HL-60 (cell line): ENCODE data around the gene ALG12.

Experiments
- DNase-seq, 2 experiments: peaks; one replicate each; pipeline ENCODE4 v3.0.0-alpha.2; 2010 to 2020; ENCODE audit warnings: low read depth in 1 of 2, low spot score in 1 of 2
- H3K27ac ChIP-seq: fragments of 250-450 bp; sonication (Bioruptor Pico); replicated peaks from 2 replicates; pipeline ENCODE4 v1.5.1; 2020; ENCODE audit warnings: mild to moderate bottlenecking, moderate library complexity
- H3K27me3 ChIP-seq: fragments of 250-450 bp; sonication (Bioruptor Pico); 2 replicates; pipeline ENCODE4 v1.5.1; 2021; ENCODE audit warnings: mild to moderate bottlenecking, moderate library complexity; ENCODE audit not compliant: insufficient read depth, poor library complexity, severe bottlenecking
- H3K4me3 ChIP-seq: replicated peaks from 2 replicates; pipeline ENCODE4 v1.5.1; 2011; ENCODE audit warnings: mild to moderate bottlenecking, control low read depth, low read length; ENCODE audit not compliant: insufficient read depth
- CTCF ChIP-seq: IDR thresholded peaks from one replicate; pipeline ENCODE4 v1.5.1; 2011; ENCODE audit warnings: low read length, control low read depth, inconsistent platforms; ENCODE audit not compliant: insufficient read depth
- GABPA ChIP-seq: IDR thresholded peaks from 2 replicates; pipeline ENCODE4 v1.6.1; 2012; ENCODE audit warnings: low read depth
- POLR2AphosphoS5 ChIP-seq: IDR thresholded peaks from 2 replicates; pipeline ENCODE4 v1.6.1; 2012; ENCODE audit warnings: low read depth
- SPI1 ChIP-seq: IDR thresholded peaks from 2 replicates; pipeline ENCODE4 v1.6.1; 2012; ENCODE audit warnings: low read depth, mild to moderate bottlenecking, borderline replicate concordance
- TF ChIP-seq, protein P1 (sequence below): IDR thresholded peaks from 2 replicates; pipeline ENCODE4 v1.6.1; 2012; ENCODE audit warnings: low read depth; ENCODE audit not compliant: insufficient replicate concordance

The ALG12 gene

DNA sequence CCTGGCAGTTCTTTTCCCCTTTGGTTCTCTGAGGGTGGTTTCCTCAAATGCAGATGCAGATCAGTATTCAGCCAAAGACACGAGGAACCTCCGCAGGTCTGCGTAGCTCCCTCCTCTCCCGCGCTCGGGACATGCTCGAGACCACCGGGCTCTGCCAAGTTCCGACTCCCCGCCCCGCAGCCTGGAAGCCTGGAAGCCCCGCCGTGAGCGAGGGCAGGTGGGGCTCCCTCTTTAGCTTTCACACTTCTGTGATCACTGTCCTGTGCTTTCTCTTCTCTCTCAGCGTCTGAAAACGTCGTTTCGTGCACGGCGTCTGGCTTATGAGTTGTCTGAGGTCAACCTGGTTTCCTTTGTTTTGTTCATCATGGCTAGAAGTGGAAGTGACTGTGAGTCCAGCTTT is 38.0 kb downstream of the ALG12 start:
- peak in 1 of 2 experiments; percentile 39 for DNase-seq
- peak overlapping the region; percentile 58 for H3K27ac ChIP-seq
- H3K27me3 ChIP-seq, result no peaks in the 10 kb centered on the region
- TF ChIP-seq GABPA, result no peak
- TF ChIP-seq, protein P1, sequence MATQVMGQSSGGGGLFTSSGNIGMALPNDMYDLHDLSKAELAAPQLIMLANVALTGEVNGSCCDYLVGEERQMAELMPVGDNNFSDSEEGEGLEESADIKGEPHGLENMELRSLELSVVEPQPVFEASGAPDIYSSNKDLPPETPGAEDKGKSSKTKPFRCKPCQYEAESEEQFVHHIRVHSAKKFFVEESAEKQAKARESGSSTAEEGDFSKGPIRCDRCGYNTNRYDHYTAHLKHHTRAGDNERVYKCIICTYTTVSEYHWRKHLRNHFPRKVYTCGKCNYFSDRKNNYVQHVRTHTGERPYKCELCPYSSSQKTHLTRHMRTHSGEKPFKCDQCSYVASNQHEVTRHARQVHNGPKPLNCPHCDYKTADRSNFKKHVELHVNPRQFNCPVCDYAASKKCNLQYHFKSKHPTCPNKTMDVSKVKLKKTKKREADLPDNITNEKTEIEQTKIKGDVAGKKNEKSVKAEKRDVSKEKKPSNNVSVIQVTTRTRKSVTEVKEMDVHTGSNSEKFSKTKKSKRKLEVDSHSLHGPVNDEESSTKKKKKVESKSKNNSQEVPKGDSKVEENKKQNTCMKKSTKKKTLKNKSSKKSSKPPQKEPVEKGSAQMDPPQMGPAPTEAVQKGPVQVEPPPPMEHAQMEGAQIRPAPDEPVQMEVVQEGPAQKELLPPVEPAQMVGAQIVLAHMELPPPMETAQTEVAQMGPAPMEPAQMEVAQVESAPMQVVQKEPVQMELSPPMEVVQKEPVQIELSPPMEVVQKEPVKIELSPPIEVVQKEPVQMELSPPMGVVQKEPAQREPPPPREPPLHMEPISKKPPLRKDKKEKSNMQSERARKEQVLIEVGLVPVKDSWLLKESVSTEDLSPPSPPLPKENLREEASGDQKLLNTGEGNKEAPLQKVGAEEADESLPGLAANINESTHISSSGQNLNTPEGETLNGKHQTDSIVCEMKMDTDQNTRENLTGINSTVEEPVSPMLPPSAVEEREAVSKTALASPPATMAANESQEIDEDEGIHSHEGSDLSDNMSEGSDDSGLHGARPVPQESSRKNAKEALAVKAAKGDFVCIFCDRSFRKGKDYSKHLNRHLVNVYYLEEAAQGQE, result no peak
- no peak for TF ChIP-seq CTCF
- TF ChIP-seq SPI1, result no peak
- TF ChIP-seq POLR2AphosphoS5, result no peak
- H3K4me3 ChIP-seq, result no peak overlapping the region

- TF ChIP-seq SPI1, result no peak
- no peak for TF ChIP-seq CTCF
- TF ChIP-seq GABPA, result no peak
- TF ChIP-seq, protein P1, result no peak
- TF ChIP-seq POLR2AphosphoS5, result no peak
- DNase-seq, result no peak
- H3K4me3 ChIP-seq, result no peak overlapping the region
- H3K27ac ChIP-seq, result peak overlapping the region; percentile 58
- H3K27me3 ChIP-seq, result no peaks in the 10 kb centered on the region
Observed at GRCh38 chr22:49879871-49880270, 38.4 kb downstream of the ALG12 start.

DNA sequence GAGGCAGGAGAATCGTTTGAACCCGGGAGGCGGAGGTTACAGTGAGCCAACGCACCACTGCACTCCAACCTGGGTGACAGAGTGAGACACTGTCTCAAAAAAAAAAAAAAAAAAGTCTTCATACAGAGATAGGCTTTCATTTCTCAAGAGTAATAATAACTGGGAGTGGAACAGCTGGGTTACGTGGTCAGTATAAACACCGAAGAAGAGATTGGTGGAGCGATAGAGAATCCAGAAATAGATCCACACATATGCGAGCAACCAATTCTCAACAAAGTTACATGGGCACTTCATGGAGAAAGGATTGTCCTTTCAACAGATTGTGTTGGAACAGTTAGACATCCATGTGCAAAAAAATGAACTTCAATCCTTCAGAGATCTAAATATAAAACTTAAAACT is 40.0 kb downstream of the ALG12 start:
- Histone ChIP-seq H3K27me3 (no peaks in the 10 kb centered on the region), H3K27ac (no peak overlapping the region), H3K4me3 (no peak overlapping the region)
- no peak for DNase-seq
- TF ChIP-seq GABPA (no peak), POLR2AphosphoS5 (no peak), CTCF (no peak), SPI1 (no peak)
- TF ChIP-seq, protein P1, result no peak
